ENCODE results near the gene CMTM6.
A peak's percentile ranks its signal among the peaks of the same experiment; 100 is the strongest.

Gene CMTM6

DNA sequence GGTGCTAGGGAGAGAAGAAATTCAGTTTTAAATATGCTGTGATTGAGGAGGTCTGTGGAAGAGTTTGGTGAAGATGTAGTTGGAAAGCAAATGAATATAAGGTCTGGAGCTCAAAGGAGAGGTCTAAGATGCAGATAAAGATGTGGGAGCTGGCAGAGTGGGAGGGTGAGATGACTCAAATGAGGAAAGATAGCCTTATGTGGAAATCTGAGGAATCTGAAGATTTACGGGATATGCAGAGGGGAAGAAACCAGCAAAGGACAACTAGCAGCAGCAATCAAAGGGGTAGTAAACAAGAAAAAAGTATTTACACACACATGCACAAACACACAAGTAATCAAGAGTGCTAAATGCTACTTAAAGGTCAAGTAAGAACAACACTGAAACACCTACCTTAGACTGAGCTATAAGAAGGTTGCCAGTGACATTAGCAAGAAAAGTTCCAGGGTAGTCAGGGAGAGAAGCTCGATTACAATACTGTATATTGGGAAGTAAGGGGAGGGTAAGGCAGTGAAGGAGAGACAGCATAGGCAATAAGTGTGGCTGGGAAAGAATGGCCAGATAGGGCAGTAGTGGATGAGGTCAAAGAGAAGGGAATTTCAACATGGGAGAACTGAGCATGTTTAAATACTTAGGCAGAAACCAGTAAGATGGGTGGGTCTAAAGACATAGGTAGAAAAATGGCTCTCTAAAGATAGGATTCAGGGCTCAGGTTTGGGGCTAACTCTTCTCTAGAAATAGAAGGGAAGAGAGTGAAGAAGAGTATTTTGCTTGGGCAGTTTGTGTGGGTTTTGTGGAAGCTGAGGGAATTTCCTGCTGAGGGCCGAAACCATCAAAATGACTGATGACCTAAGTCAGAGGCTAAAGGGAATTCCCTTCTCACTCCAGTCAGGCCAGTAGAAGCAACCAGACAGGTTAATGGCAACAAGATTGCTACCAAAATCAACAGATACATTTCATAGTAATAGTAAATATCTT lies 8.9 kb downstream of the CMTM6 start:
- Histone ChIP-seq H3K27me3 (replicated peaks in 2 of 5; ENCODE audit: control insufficient read depth in 4 of 5, insufficient read depth in 5 of 5, low read length in 4 of 5) (no peaks in the 10 kb centered on the region), H3K27ac (ENCODE audit: insufficient read depth in 1 of 2, low read depth in 1 of 2, low read length in 2 of 2, poor library complexity in 1 of 2, severe bottlenecking in 2 of 2) (no peak overlapping the region), H3K4me1 (ENCODE audit: control extremely low read depth in 1 of 4, control insufficient read depth in 4 of 4, insufficient read depth in 4 of 4, low read length in 3 of 4) (peaks cover 5 to 13% (median 7%) of the 10 kb centered on the region in 4 experiments), H3K36me3 (ENCODE audit: control insufficient read depth in 4 of 4, insufficient read depth in 4 of 4, low read length in 3 of 4) (peaks cover 4 to 27% (median 12%) of the 10 kb centered on the region in 4 experiments), H3K4me3 (ENCODE audit: control insufficient read depth in 1 of 7, extremely low read depth in 1 of 7, insufficient read depth in 4 of 7, low read depth in 2 of 7, low read length in 6 of 7) (no peak overlapping the region), H3K9me3 (ENCODE audit: control extremely low read depth in 1 of 5, control insufficient read depth in 4 of 5, insufficient read depth in 2 of 5, low read depth in 1 of 5, low read length in 4 of 5) (no peaks in the 10 kb centered on the region)
- POLR2A ChIA-PET = no interaction called here
- CTCF ChIA-PET = interaction anchor here (1.3 to 1.6 kb wide), 2 partner anchors 8 to 10 kb away, joined by 4 read pairs; partner anchors contain the start of gene CMTM6
- WGBS (ENCODE audit: insufficient coverage) = 100% methylated on average over 1 of the region's 3 CpGs
- no peak for DNase-seq

DNA sequence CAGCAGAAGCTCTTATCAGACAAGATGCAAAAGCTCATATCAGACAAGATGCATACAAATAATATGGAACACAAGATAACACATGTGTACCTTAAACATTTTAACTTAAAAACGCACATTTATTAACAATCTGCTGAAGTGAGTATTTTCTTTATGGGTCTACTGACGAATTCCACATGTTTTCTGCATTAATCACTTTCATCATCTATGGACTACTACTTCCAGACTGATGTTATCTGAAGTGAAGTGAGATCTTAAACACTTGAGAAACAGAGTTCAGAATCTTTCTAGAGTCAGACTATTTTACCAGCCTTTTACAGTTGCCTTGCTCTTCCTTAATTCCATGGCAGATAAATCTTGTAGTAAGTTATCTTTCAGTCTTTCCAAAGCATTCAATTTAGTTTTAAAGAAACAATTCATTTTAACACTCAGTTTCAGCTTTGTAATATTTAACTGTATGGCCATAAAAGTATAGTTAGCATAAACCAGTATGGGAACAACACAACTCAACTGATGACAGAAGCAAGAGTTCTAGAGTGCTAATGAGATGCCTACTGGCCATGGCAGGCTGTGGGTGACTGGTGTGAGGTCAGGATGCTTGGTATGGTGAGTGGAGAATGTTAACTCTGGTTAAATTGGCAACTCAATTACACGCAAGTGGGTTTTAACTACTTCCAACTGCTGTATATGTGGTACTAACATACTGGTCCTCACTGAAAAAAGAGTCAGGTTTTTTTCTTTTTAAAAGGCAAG lies 9.8 kb downstream of the CMTM6 start:
- no peak overlapping the region for H3K27ac ChIP-seq (ENCODE audit: insufficient read depth in 1 of 2, low read depth in 1 of 2, low read length in 2 of 2, poor library complexity in 1 of 2, severe bottlenecking in 2 of 2)
- WGBS (ENCODE audit: insufficient coverage) = no CpG with 5 or more reads among the region's 3 CpGs

DNA sequence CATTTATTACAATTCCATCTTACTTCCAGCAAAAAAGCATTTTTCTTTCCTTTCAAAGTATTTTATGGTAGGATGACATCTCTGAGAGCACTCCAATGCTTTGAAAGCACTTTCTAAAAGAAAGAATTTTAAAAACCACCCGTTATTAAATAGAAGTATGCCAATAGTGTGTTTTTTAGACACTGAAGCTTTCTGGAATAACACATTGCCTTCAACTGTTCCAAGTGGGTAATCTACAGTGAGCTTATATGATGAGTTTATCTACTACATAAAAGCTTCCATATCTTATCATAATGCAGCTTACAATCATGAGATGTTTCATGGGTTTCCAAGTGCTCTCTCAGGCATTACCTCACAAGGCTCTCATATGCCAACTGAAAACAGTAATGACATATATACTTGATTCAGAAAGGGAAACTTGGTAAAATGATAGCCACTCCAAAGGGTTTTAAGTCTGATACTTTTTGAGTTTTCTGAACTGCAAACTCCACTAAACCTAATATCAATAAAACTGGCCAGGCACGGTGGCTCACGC lies 14.1 kb downstream of the CMTM6 start:
- Histone ChIP-seq H3K9me3 (ENCODE audit: control extremely low read depth in 1 of 5, control insufficient read depth in 4 of 5, insufficient read depth in 2 of 5, low read depth in 1 of 5, low read length in 4 of 5) (no peaks in the 10 kb centered on the region), H3K27me3 (replicated peaks in 2 of 5; ENCODE audit: control insufficient read depth in 4 of 5, insufficient read depth in 5 of 5, low read length in 4 of 5) (no peaks in the 10 kb centered on the region), H3K36me3 (ENCODE audit: control insufficient read depth in 4 of 4, insufficient read depth in 4 of 4, low read length in 3 of 4) (peaks cover 5 to 42% (median 25%) of the 10 kb centered on the region in 4 experiments), H3K4me3 (ENCODE audit: control insufficient read depth in 1 of 7, extremely low read depth in 1 of 7, insufficient read depth in 4 of 7, low read depth in 2 of 7, low read length in 6 of 7) (no peak overlapping the region), H3K27ac (ENCODE audit: insufficient read depth in 1 of 2, low read depth in 1 of 2, low read length in 2 of 2, poor library complexity in 1 of 2, severe bottlenecking in 2 of 2) (no peak overlapping the region), H3K4me1 (ENCODE audit: control extremely low read depth in 1 of 4, control insufficient read depth in 4 of 4, insufficient read depth in 4 of 4, low read length in 3 of 4) (peaks cover 0 to 8% (median 4%) of the 10 kb centered on the region in 4 experiments)
- POLR2A ChIA-PET = no interaction called here
- CTCF ChIA-PET = interaction anchor here (0.6 to 1.8 kb wide), 4 partner anchors 13 to 173 kb away, joined by 3 to 6 read pairs (median 4); no protein-coding TSS in a partner anchor
- 100% methylated on average over 1 of the region's 3 CpGs for WGBS (ENCODE audit: insufficient coverage)
- no peak for DNase-seq

More for the DNA sequence above, 9.8 kb downstream of the CMTM6 start:
- H3K9me3 ChIP-seq (ENCODE audit: control extremely low read depth in 1 of 5, control insufficient read depth in 4 of 5, insufficient read depth in 2 of 5, low read depth in 1 of 5, low read length in 4 of 5) = no peaks in the 10 kb centered on the region
- POLR2A ChIA-PET = interaction anchor here (0.6 kb wide), 1 partner anchor 1307 kb away, joined by 6 read pairs; no protein-coding TSS in a partner anchor
- H3K36me3 ChIP-seq (ENCODE audit: control insufficient read depth in 4 of 4, insufficient read depth in 4 of 4, low read length in 3 of 4) = peaks cover 4 to 32% (median 15%) of the 10 kb centered on the region in 4 experiments
- H3K4me1 ChIP-seq (ENCODE audit: control extremely low read depth in 1 of 4, control insufficient read depth in 4 of 4, insufficient read depth in 4 of 4, low read length in 3 of 4) = peaks cover 5 to 10% (median 7%) of the 10 kb centered on the region in 4 experiments
- no peaks in the 10 kb centered on the region for H3K27me3 ChIP-seq (replicated peaks in 2 of 5; ENCODE audit: control insufficient read depth in 4 of 5, insufficient read depth in 5 of 5, low read length in 4 of 5)
- no peak for DNase-seq
- CTCF ChIA-PET = interaction anchor here (1.3 to 1.6 kb wide), 2 partner anchors 9 kb away, joined by 4 read pairs; partner anchors contain the start of gene CMTM6
- no peak overlapping the region for H3K4me3 ChIP-seq (ENCODE audit: control insufficient read depth in 1 of 7, extremely low read depth in 1 of 7, insufficient read depth in 4 of 7, low read depth in 2 of 7, low read length in 6 of 7)

DNA sequence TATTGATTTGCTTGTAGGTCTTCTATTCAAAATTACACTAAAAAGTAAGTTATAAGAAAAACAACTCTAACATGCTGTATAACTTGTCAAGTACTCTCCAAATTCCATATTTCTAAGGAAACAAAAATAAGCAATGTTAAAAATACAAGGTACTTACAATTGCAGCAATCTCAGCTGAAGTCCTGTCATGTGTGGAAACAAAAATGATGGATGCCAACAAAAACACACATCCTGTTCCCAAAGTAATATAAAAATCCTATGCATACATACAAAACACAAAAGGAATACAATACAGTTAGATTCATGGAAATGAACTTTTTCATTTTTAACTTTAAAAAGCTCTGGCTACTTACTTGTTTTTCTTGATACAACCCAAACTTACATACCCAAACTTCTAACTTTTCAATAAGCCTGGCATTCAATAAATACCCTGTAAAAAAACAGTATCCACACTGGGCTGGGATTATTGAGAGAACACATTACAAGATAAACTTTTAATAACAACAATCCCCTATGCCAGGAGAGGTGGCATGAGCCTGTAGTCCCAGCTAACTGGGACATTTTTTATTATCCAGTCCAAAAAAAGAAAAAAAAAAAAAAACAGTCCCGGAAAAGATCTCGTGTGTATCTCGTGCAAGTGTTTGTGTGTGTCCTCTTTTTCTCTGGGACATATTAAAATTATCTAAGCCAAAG lies 14.7 kb downstream of the CMTM6 start:
- ChIA-PET CTCF (interaction anchor here (0.8 to 1.6 kb wide), 2 partner anchors 14 to 18 kb away, joined by 3 to 6 read pairs; no protein-coding TSS in a partner anchor), POLR2A (no interaction called here)
- no peak for DNase-seq
- no CpG with 5 or more reads among the region's 3 CpGs for WGBS (ENCODE audit: insufficient coverage)
- H3K27me3 ChIP-seq (replicated peaks in 2 of 5; ENCODE audit: control insufficient read depth in 4 of 5, insufficient read depth in 5 of 5, low read length in 4 of 5) = no peaks in the 10 kb centered on the region
- no peak overlapping the region for H3K27ac ChIP-seq (ENCODE audit: insufficient read depth in 1 of 2, low read depth in 1 of 2, low read length in 2 of 2, poor library complexity in 1 of 2, severe bottlenecking in 2 of 2)
- H3K36me3 ChIP-seq (ENCODE audit: control insufficient read depth in 4 of 4, insufficient read depth in 4 of 4, low read length in 3 of 4) = peaks cover 6 to 48% (median 26%) of the 10 kb centered on the region in 4 experiments
- H3K4me3 ChIP-seq (ENCODE audit: control insufficient read depth in 1 of 7, extremely low read depth in 1 of 7, insufficient read depth in 4 of 7, low read depth in 2 of 7, low read length in 6 of 7) = no peak overlapping the region
- no peaks in the 10 kb centered on the region for H3K9me3 ChIP-seq (ENCODE audit: control extremely low read depth in 1 of 5, control insufficient read depth in 4 of 5, insufficient read depth in 2 of 5, low read depth in 1 of 5, low read length in 4 of 5)
- peaks cover 0 to 8% (median 1%) of the 10 kb centered on the region in 4 experiments for H3K4me1 ChIP-seq (ENCODE audit: control extremely low read depth in 1 of 4, control insufficient read depth in 4 of 4, insufficient read depth in 4 of 4, low read length in 3 of 4)

DNA sequence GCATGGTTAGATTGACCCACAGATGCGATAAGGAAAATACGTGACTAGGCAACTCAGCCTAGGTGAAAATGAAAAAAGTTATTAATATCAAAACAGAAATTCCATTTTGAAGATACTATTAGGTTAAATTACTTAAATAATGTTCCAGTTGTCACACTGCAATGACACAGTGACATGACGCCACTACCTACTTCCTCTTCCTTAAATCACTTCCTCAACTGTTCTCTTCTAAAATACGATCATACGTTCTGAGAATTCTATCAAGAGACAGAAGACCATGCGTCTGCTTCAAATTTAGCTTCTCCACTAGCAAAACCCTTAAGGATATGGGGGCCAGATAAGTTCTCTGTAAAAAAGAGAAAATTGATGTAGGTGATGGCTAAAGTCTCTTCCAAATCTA lies 18.2 kb downstream of the CMTM6 start:
- H3K27ac ChIP-seq (ENCODE audit: insufficient read depth in 1 of 2, low read depth in 1 of 2, low read length in 2 of 2, poor library complexity in 1 of 2, severe bottlenecking in 2 of 2) = peak overlapping the region in 1 of 2 experiments; percentile 39
- no peaks in the 10 kb centered on the region for H3K27me3 ChIP-seq (replicated peaks in 2 of 5; ENCODE audit: control insufficient read depth in 4 of 5, insufficient read depth in 5 of 5, low read length in 4 of 5)
- 28% methylated on average over 3 of the region's 6 CpGs for WGBS (ENCODE audit: insufficient coverage)
- peak in 2 of 3 donors; percentile 66 to 78 for DNase-seq
- H3K4me1 ChIP-seq (ENCODE audit: control extremely low read depth in 1 of 4, control insufficient read depth in 4 of 4, insufficient read depth in 4 of 4, low read length in 3 of 4) = peaks cover 0 to 8% (median 1%) of the 10 kb centered on the region in 4 experiments
- CTCF ChIA-PET = interaction anchor here (1.0 to 1.4 kb wide), 2 partner anchors 9 to 18 kb away, joined by 3 to 4 read pairs; partner anchors contain the start of gene CMTM6
- no peaks in the 10 kb centered on the region for H3K9me3 ChIP-seq (ENCODE audit: control extremely low read depth in 1 of 5, control insufficient read depth in 4 of 5, insufficient read depth in 2 of 5, low read depth in 1 of 5, low read length in 4 of 5)
- no peak overlapping the region for H3K4me3 ChIP-seq (ENCODE audit: control insufficient read depth in 1 of 7, extremely low read depth in 1 of 7, insufficient read depth in 4 of 7, low read depth in 2 of 7, low read length in 6 of 7)
- H3K36me3 ChIP-seq (ENCODE audit: control insufficient read depth in 4 of 4, insufficient read depth in 4 of 4, low read length in 3 of 4) = peaks cover 15 to 48% (median 33%) of the 10 kb centered on the region in 4 experiments
- POLR2A ChIA-PET = no interaction called here

DNA sequence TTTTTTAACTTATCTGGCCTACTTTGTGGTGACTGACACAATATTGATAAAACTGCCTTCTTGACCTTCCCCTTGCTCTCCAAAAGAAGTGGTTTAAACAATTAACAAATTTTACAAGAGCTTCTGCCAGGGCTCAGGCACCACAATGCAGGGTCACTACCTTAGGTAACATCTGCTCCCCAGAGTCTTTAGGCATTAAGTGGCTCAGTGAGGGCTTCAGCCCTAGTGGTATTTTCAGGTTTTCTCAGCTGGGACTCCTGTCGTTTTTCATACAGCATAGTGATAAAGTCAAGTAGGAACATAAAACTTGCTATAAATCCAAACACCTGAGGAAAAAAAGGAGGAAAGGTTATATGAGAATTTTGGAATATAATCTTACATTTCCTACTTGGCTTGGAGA lies 18.9 kb downstream of the CMTM6 start:
- no peak for DNase-seq
- CTCF ChIA-PET = interaction anchor here (0.5 to 1.8 kb wide), 3 partner anchors 9 to 109 kb away, joined by 3 to 4 read pairs (median 4); no protein-coding TSS in a partner anchor
- Histone ChIP-seq H3K4me3 (ENCODE audit: control insufficient read depth in 1 of 7, extremely low read depth in 1 of 7, insufficient read depth in 4 of 7, low read depth in 2 of 7, low read length in 6 of 7) (no peak overlapping the region), H3K9me3 (ENCODE audit: control extremely low read depth in 1 of 5, control insufficient read depth in 4 of 5, insufficient read depth in 2 of 5, low read depth in 1 of 5, low read length in 4 of 5) (no peaks in the 10 kb centered on the region), H3K36me3 (ENCODE audit: control insufficient read depth in 4 of 4, insufficient read depth in 4 of 4, low read length in 3 of 4) (peaks cover 17 to 48% (median 34%) of the 10 kb centered on the region in 4 experiments), H3K27ac (ENCODE audit: insufficient read depth in 1 of 2, low read depth in 1 of 2, low read length in 2 of 2, poor library complexity in 1 of 2, severe bottlenecking in 2 of 2) (no peak overlapping the region), H3K27me3 (replicated peaks in 2 of 5; ENCODE audit: control insufficient read depth in 4 of 5, insufficient read depth in 5 of 5, low read length in 4 of 5) (no peaks in the 10 kb centered on the region), H3K4me1 (ENCODE audit: control extremely low read depth in 1 of 4, control insufficient read depth in 4 of 4, insufficient read depth in 4 of 4, low read length in 3 of 4) (peaks cover 0 to 8% (median 1%) of the 10 kb centered on the region in 4 experiments)
- POLR2A ChIA-PET = no interaction called here
- no CpG with 5 or more reads among the region's 1 CpG for WGBS (ENCODE audit: insufficient coverage)
